GM18868 (cell line): Measurements from ENCODE around the gene FOXD2.
A peak's percentile ranks its signal among the peaks of the same experiment; 100 is the strongest.

ENCODE experiments used
- ATAC-seq: cut with Tn5 transposase; IDR thresholded peaks from one replicate; pipeline ENCODE4 v1.9.1; 2021; ENCODE audit warnings: mild to moderate bottlenecking, moderate library complexity; ENCODE audit not compliant: unreplicated experiment

FOXD2 gene

DNA sequence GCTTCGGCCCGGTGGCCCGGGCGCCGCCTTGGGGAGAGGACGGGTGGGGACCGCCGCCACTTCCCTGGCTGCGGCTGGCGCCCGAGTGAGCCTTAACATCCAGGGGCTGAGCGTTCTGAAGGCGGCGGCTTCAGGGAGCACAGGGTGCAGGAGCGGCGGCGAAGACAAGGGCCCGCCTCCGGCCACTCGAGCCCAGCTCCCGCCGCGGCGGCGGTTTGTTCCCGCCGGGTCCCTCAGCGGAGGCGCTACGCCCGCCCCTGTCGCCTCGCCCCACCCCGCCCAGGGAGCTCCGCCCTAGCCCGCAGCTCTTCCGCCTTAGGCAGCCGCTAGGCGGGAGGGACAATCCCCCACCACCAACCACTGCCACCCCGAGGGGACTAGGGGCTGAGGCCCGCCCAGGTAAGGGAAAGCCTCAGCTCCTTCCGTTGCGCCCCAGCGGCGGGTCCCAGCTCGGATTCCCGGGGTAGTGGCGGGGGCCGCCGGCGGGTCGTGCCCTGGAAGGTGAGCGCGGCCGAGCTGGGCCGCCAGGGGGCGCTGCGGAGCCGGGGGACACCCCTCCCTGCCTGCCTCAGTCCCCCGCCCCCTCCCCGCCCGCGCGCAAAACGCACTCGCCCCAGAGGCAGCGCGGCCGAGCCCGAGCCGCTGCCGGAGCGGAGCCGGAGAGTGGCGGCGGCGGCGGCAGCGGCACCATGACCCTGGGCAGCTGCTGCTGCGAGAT, at the start of gene FOXD2:
FOXD2 (plus strand) TSS at position 598 of the 718 bp plus-strand sequence; CDS start at position 690, 92 bp downstream.
- peak; percentile 85 for ATAC-seq

DNA sequence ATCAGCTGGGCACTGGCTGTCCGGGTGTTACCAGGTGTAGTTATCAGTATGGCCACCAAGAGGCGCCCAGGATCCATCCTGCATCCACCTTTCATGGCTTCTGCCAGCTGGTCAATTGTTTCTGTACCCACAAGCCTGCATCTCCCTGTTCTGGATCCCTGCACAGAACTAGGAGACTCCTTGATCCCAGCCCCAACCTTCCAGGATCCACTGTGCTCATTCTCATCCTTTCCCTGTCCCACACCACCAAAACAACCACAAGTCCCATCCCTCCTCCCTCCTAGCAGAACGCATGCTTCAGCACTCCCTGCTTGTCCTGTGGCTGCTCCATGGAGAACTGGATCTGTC, 49.0 kb upstream of the FOXD2 start:
- ATAC-seq = peak; percentile 82

DNA sequence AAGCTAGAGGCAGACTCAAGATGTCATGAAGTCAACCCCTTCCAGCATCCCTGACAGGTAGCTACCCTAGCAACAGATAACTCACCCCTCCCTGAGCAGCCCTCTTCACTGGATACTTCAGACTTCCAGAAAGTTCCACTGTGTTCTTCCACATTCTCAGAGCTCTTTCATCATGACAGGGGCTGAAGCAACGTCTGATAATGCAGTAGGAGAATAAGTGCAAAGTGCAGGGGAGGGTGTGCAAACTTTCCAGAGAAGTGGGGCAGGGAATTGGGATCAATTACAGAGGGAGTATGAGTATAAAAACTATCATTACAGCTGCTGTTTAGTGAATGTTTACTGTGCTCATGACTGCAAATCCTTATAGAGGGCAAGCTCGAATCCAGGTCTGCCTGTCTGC, 48.1 kb upstream of the FOXD2 start:
- ATAC-seq = no peak

DNA sequence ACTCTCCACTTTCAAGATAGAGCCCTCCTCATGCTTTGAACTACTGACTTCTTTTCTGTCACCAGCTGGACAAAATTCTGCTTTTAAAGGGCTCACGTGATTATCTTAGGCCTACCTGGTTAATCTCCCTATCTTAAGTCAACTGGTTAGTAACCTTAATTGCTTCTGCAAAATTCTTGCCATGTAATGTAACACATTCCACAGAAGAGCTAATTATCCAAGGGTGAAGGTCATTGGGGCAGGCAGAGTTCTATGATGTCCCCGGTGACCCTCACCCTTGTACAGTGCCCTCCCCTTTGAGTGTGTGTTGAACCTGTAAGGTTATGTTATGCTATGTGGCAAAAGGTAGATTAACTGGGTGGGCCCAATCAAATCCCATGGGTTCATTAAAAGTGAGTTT, 47.0 kb upstream of the FOXD2 start:
- no peak for ATAC-seq

DNA sequence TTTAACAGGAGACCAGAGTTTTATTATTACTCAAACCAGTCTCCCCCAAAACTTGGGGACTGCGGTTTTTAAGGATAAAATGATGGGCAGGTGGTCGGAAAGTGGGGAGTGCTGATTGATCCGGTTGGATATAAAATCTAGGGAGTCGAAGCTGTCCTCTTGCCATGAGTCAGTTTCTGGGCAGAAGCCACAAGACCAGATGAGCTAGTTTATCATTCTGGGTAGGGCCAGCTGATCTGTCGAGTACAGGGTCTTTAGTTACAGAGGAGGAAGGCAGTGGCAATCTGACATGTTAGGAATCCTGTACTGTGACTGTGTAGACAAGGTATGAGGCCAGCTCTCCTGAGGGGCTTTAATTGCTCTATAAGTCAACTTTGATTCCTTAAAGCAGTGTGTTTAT, 44.7 kb upstream of the FOXD2 start:
- ATAC-seq = no peak

DNA sequence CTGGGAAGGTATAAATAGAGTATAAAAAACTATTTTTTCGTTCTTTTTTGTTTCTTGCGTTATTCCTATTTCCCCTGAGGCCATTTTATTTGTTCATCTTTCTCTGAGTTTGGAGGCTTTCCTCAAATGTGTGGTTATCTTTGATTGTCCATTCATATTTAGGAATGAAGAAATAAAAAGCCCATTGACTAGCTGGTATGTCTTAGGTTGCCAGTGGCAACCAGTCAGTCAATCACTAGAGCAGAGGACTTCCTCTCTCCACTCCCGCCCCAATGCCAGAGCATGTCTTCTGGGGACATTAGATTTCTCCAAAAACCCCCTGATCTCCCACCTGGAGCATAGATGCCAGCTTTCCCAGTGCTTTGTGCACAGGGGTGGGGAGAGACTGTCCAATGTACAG, 42.4 kb upstream of the FOXD2 start:
- ATAC-seq = no peak

DNA sequence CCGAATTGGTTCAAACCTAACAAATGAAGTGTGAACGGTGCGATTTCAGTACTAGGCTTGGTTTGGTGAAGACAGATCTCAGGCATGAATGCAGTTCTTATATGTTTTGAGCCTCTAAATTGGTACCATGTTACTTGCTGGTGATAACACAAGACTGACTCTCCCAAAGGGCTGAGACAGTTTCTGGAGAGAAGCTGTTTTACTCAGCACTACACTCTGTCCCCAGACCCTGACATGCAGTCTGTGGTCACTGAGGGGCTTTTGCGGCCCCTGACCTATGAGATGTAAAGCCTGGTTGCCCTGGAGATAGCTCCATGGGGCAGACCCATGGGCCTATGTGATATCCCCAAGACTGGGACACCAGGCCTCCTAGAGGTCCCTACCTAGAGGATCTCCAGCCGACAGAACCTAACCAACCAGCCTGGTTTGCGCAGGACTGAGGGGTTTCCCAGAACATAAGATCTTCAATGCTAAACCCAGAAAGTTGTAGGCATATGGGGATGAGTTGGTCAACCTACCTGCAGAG, 41.1 kb upstream of the FOXD2 start:
- no peak for ATAC-seq

DNA sequence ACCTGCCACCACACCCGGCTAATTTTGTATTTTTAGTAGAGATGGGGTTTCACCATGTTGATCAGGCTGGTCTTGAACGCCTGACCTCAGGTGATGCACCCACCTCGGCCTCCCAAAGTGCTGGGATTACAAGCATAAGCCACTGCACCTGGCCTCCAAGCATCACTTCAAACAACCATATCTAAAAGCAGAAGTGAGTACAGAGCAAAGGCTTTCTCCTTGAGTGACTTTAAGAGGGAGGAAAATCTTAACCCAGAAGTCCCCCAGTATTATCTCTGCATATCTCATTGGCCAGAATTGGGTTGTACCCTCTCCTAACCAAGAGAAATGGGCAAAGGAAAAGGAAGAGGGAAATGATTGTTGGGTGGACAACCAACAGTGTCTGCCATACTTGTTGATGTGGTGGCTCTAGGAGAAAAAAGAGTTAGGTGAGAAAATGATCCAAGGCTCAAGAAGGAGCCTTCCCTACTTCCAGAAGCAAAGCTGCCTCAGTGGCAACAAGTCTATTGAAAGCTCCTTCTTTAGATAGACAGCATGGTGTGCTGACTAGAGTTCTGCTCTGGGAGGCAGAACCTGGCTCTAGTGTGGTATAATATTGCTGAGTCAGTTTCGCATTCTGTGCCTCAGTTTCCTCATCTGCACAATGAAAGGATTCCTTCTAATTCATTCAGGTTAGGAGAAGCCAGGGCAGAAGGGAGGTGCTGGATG, 38.6 kb upstream of the FOXD2 start:
- peak; percentile 78 for ATAC-seq

DNA sequence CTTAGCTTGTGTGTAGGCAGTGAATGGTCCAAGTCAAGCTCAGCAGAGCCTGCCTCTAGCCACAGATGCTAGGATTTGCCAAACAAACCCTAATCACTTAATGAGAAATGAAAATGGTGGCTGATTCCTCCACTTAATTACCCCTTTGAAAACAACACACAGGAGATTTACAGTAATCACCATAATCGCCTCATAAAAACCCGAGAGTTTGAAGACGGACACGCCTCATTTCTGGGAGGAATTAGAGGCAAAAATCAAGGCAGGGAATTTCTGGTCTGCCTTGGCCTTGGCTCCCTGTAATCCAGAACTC, 38.0 kb upstream of the FOXD2 start:
- no peak for ATAC-seq

DNA sequence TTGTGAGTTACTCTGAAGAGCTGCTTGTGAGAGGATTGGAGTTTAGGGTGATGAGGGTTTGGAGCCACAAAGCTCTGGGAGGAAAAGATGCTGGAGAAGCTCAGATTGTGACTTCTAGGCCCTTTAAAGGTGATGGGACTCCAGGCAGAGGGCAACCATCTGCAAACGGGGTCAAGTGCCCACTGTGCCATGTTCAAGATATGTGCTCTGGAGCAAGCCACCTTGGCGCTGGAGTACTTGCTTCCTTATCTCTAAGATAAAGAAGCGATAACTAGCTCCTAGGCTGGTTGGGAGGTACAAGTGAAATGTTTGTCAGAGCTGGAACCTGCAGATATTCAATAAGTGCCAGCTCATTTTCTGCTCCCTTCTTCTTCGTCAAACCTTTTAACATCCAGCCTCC, 36.1 kb upstream of the FOXD2 start:
- no peak for ATAC-seq

DNA sequence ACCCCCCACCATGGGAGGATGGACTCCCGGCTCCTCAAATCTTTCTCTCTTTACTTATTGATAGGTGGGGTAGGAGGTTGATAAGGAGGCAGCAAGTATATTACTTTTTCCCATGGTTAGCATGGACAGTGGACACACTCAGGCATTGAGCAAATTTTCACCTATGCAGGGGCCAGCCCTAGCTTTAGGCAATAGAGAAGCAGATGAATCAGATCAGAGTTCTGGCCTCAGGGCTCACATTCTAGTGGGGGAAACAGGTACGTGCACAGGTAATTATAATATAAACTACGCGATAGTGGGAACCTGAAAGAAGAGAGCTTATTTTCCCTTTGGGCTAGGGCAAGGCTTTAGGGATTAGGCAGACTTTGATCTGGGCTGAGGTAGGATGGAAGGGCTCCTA, 35.3 kb upstream of the FOXD2 start:
- no peak for ATAC-seq

DNA sequence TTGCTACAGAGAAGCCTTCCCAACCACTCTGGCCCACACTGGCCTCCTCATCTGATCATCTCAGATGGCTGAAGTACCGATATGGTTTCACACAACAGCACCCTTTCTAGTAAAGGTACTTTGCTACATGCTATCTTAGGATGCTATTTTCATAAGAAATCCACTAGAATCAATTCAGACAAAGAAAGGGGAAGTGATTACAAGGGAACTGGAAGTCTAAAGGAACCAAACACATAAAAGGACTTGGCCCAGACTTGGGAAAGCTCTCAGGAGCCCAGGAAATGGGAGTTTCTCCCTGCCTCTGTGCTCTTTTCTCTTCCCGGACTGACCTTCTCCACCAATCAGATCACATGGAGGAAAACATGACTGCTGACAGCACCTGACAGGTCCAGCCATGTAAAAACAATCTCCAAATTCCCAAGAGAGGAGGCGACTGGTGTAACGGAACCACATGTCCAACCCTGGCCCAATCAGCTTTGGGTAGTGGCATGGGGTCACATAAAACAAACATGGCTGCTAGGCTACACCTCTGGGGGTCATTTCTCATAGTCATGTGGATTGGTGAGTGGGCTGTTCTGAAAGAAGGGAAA, 34.4 kb upstream of the FOXD2 start:
- ATAC-seq = no peak

DNA sequence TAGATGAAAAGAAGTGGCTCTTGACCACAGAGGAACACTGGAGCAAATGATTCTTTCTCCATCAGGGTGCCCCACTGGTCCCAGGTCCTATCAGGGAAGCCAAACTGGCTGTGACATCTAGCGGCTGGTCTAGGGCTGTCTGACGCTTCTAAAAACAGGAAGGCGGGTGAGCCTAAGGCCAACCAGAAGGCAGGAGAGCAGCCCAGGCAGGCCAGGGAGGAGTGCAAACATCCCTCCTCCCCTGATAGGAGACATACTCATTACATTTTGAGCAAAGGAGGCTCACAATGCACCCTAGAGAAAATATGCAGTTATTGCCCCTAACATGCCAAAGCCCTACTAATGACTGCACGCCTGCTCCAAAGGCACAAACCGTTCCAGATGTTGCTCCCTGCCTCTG, 32.1 kb upstream of the FOXD2 start:
- ATAC-seq = no peak

DNA sequence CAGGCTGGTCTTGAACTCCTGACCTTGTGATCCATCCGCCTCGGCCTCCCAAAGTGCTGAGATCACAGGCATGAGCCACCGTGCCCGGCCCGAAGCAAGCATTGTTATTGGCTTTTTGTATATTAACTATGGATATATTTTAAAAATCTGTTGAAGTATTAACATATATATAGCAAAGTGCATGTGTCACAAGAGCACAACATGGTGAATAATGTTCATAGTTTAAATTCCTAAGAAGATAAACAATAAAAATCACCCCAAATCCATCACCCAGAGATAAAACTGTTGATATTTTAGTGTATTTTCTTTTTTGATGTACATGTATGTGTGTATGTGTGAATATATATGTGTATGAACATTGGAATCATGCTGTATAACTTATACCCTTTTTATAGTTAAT, 30.9 kb upstream of the FOXD2 start:
- ATAC-seq = no peak

DNA sequence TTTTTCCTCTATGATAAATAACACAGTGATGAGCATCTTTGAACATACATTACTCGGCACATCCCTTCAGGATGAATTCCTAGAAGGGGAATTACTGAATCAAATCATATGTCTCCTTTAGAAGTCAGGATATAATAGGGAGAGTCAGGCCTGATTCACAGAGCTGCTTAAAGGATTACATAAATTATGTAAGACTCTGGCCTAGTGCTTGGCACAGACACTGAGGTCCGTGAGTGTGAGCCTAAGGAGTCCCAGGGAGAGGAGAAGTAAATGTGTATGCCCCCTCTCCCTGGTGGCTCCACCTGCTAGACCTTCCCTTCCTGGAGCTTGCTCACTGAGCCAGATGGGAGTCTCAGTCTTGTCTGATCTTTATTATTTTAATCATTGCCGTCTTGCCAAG, 30.4 kb upstream of the FOXD2 start:
- no peak for ATAC-seq

DNA sequence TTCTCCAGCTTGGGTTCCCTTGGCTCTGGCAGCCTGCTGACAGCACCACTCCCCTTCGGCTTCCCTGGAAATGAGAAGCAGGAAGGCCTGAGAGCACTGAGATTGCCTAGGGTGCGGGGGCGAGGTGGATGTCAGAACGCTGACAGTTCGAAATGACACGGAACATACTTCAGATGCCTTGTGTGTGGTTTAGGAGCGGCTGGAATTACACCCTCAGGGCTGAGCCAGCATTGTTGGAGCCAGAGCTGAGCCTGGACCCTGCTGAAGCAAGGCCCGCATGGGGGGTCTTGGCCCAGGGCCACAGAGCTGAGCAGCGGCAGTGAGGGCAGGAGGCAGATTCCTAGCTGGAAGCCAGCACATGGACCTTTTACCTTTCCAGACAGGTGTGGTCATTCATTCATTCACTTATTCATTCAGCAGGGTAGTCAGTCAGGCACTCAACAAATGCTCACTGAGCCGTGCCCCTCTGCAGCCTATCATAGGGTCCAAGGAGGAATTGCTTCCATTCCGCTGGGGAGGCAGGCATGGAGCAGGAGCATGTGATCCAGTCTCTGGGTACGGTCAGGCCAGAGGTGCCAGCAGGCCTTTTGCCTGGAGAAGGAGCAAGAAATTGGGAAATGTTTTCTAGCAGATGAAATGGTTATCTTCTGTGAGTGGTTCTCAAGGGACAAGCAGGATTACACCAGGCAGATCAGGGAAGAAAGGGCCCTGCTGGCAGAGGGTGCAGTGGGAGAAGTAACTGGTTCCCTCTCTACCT, 28.4 kb upstream of the FOXD2 start:
- no peak for ATAC-seq

DNA sequence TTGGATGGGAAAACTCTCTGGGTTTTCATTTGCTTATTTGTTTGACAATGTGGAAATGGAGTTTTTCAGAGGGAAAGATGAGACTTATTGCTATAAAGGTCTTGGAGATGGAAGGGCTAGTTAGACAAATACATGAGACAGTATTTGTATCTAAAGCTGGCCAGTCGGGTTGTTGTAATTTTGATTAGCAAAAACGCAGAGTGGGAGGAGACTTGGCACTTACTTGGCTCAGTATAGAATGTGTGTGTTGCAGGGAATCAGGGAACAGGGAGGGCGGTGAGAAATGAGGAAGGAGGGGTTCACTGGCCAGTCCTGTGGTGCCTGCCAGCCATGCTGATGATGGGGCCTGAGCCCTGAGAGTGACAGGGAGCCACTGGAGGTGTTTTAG, 27.8 kb upstream of the FOXD2 start:
- no peak for ATAC-seq

DNA sequence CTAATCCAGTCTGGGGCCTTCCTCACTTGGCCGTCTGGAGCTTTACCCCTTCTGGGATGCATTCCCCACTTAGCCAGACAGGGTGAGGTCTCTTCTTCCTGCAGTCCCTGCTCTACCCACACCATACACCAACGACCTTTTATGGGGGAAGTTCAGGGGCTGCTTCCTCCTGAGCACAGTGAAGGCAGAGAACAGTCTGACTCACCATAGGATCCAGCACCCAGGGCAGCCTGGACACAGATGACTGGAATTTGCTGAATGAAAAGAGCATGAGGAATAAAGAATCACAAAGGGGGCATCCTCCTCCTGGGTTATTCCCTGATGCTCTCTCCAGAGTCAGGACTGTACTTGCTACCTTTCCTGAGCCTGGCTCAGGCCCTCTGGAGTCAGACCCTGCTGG, 26.4 kb upstream of the FOXD2 start:
- no peak for ATAC-seq

DNA sequence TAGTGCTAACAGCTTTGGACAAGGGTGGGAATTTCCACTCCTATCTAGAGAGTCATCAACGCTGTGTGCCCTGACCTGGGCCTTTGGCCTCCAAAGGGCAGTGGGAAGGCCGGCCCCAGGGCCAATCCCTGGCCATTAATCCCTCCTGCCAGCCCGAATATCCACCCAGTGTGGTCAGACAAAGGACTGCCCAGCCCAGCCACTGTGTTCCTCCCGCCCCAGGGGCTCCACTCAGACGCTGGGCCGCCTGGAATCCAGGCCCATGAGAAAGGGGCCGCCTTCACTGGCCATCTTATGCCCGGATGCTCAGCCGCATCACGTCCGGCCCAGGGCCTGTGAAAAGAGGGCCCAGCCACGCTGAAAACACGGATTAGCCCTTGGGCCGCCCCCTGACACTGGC, 25.4 kb upstream of the FOXD2 start:
- no peak for ATAC-seq

DNA sequence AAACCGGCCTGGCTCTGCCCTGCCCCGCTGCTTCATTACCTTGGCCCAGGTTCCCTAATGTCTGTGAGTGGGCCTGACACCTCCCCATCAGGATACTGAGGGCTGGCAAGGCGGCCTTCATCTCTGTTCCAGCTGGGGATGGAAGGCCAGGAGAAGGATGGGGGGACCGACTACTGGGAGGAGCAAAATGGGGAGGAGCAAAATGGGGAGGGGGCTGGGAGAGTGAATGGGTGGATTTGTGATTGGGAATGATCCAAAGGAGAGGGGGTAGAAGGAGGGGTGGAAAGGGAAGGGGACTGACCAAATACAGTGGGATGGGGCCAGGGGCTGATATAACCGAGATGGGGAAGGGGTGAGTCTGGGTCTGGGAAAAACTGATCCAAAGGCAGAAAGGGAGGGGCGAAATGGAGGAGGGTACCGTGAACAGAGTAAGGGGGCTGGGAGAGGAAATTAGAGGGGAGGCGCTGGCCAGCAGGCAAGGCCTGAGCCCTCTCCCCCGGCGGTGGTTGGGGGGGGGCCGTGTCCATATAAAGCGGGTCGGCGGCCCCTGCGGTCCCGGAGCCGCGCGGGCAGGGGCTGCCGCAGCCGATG, 22.0 kb upstream of the FOXD2 start, which contains the start of gene FOXE3:
FOXE3 (plus strand) TSS at position 558 of the 591 bp plus-strand sequence; CDS start at position 589, 31 bp downstream.
- ATAC-seq = no peak
